Measurements from ENCODE around the gene BNC2.

The BNC2 gene

GRCh38 chr9:16705111-16705604 lies 165.3 kb downstream of the BNC2 start:
- Histone ChIP-seq H3K36me3 (ENCODE audit: control insufficient read depth in 2 of 2, insufficient read depth in 2 of 2, low read length in 2 of 2) (no peaks in the 10 kb centered on the region), H3K9ac (ENCODE audit: low read depth in 1 of 2, low read length in 2 of 2) (no peak overlapping the region), H3K27ac (ENCODE audit: low read depth in 2 of 2, low read length in 2 of 2) (peak overlapping the region; percentile 57 to 74), H3K9me3 (ENCODE audit: control insufficient read depth in 2 of 2, low read length in 2 of 2) (no peaks in the 10 kb centered on the region), H3K4me1 (ENCODE audit: control insufficient read depth in 2 of 2, insufficient read depth in 2 of 2, low read length in 2 of 2) (no peaks in the 10 kb centered on the region), H3K27me3 (ENCODE audit: control insufficient read depth in 2 of 2, insufficient read depth in 2 of 2, low read length in 2 of 2) (no peaks in the 10 kb centered on the region), H3K4me3 (ENCODE audit: low read length in 2 of 2) (peak overlapping the region in 1 of 2 donors; percentile 20)

- Histone ChIP-seq H3K27me3 (ENCODE audit: control insufficient read depth in 2 of 2, insufficient read depth in 2 of 2, low read length in 2 of 2) (no peaks in the 10 kb centered on the region), H3K9me3 (ENCODE audit: control insufficient read depth in 2 of 2, low read length in 2 of 2) (no peaks in the 10 kb centered on the region), H3K27ac (ENCODE audit: low read depth in 2 of 2, low read length in 2 of 2) (peak overlapping the region; percentile 45 to 74), H3K4me3 (ENCODE audit: low read length in 2 of 2) (peak overlapping the region in 1 of 2 donors; percentile 46), H3K36me3 (ENCODE audit: control insufficient read depth in 2 of 2, insufficient read depth in 2 of 2, low read length in 2 of 2) (no peaks in the 10 kb centered on the region), H3K4me1 (ENCODE audit: control insufficient read depth in 2 of 2, insufficient read depth in 2 of 2, low read length in 2 of 2) (no peaks in the 10 kb centered on the region), H3K9ac (ENCODE audit: low read depth in 1 of 2, low read length in 2 of 2) (no peak overlapping the region)
Measured at GRCh38 chr9:16704116-16705110, 166.1 kb downstream of the BNC2 start.

GRCh38 chr9:16701347-16701746 lies 169.1 kb downstream of the BNC2 start:
- Histone ChIP-seq H3K9ac (ENCODE audit: low read depth in 1 of 2, low read length in 2 of 2) (no peak overlapping the region), H3K27me3 (ENCODE audit: control insufficient read depth in 2 of 2, insufficient read depth in 2 of 2, low read length in 2 of 2) (no peaks in the 10 kb centered on the region), H3K27ac (ENCODE audit: low read depth in 2 of 2, low read length in 2 of 2) (no peak overlapping the region), H3K36me3 (ENCODE audit: control insufficient read depth in 2 of 2, insufficient read depth in 2 of 2, low read length in 2 of 2) (no peaks in the 10 kb centered on the region), H3K4me3 (ENCODE audit: low read length in 2 of 2) (no peak overlapping the region), H3K4me1 (ENCODE audit: control insufficient read depth in 2 of 2, insufficient read depth in 2 of 2, low read length in 2 of 2) (no peaks in the 10 kb centered on the region), H3K9me3 (ENCODE audit: control insufficient read depth in 2 of 2, low read length in 2 of 2) (no peaks in the 10 kb centered on the region)

GRCh38 chr9:16693616-16694015 lies 176.9 kb downstream of the BNC2 start:
- H3K27ac ChIP-seq (ENCODE audit: low read depth in 2 of 2, low read length in 2 of 2) = no peak overlapping the region
- no peaks in the 10 kb centered on the region for H3K9me3 ChIP-seq (ENCODE audit: control insufficient read depth in 2 of 2, low read length in 2 of 2)
- no peaks in the 10 kb centered on the region for H3K36me3 ChIP-seq (ENCODE audit: control insufficient read depth in 2 of 2, insufficient read depth in 2 of 2, low read length in 2 of 2)
- H3K27me3 ChIP-seq (ENCODE audit: control insufficient read depth in 2 of 2, insufficient read depth in 2 of 2, low read length in 2 of 2) = no peaks in the 10 kb centered on the region
- H3K4me3 ChIP-seq (ENCODE audit: low read length in 2 of 2) = no peak overlapping the region
- H3K9ac ChIP-seq (ENCODE audit: low read depth in 1 of 2, low read length in 2 of 2) = no peak overlapping the region
- H3K4me1 ChIP-seq (ENCODE audit: control insufficient read depth in 2 of 2, insufficient read depth in 2 of 2, low read length in 2 of 2) = no peaks in the 10 kb centered on the region

GRCh38 chr9:16690628-16691027 lies 179.8 kb downstream of the BNC2 start:
- Histone ChIP-seq H3K27me3 (ENCODE audit: control insufficient read depth in 2 of 2, insufficient read depth in 2 of 2, low read length in 2 of 2) (no peaks in the 10 kb centered on the region), H3K4me3 (ENCODE audit: low read length in 2 of 2) (no peak overlapping the region), H3K36me3 (ENCODE audit: control insufficient read depth in 2 of 2, insufficient read depth in 2 of 2, low read length in 2 of 2) (no peaks in the 10 kb centered on the region), H3K4me1 (ENCODE audit: control insufficient read depth in 2 of 2, insufficient read depth in 2 of 2, low read length in 2 of 2) (no peaks in the 10 kb centered on the region), H3K9me3 (ENCODE audit: control insufficient read depth in 2 of 2, low read length in 2 of 2) (no peaks in the 10 kb centered on the region), H3K27ac (ENCODE audit: low read depth in 2 of 2, low read length in 2 of 2) (no peak overlapping the region), H3K9ac (ENCODE audit: low read depth in 1 of 2, low read length in 2 of 2) (no peak overlapping the region)

GRCh38 chr9:16690205-16690604 lies 180.3 kb downstream of the BNC2 start:
- no peaks in the 10 kb centered on the region for H3K36me3 ChIP-seq (ENCODE audit: control insufficient read depth in 2 of 2, insufficient read depth in 2 of 2, low read length in 2 of 2)
- no peak overlapping the region for H3K4me3 ChIP-seq (ENCODE audit: low read length in 2 of 2)
- no peak overlapping the region for H3K27ac ChIP-seq (ENCODE audit: low read depth in 2 of 2, low read length in 2 of 2)
- H3K27me3 ChIP-seq (ENCODE audit: control insufficient read depth in 2 of 2, insufficient read depth in 2 of 2, low read length in 2 of 2) = no peaks in the 10 kb centered on the region
- H3K4me1 ChIP-seq (ENCODE audit: control insufficient read depth in 2 of 2, insufficient read depth in 2 of 2, low read length in 2 of 2) = no peaks in the 10 kb centered on the region
- no peak overlapping the region for H3K9ac ChIP-seq (ENCODE audit: low read depth in 1 of 2, low read length in 2 of 2)
- no peaks in the 10 kb centered on the region for H3K9me3 ChIP-seq (ENCODE audit: control insufficient read depth in 2 of 2, low read length in 2 of 2)

GRCh38 chr9:16689351-16689938 lies 181.0 kb downstream of the BNC2 start:
- Histone ChIP-seq H3K27me3 (ENCODE audit: control insufficient read depth in 2 of 2, insufficient read depth in 2 of 2, low read length in 2 of 2) (no peaks in the 10 kb centered on the region), H3K4me3 (ENCODE audit: low read length in 2 of 2) (no peak overlapping the region), H3K4me1 (ENCODE audit: control insufficient read depth in 2 of 2, insufficient read depth in 2 of 2, low read length in 2 of 2) (no peaks in the 10 kb centered on the region), H3K36me3 (ENCODE audit: control insufficient read depth in 2 of 2, insufficient read depth in 2 of 2, low read length in 2 of 2) (no peaks in the 10 kb centered on the region), H3K9ac (ENCODE audit: low read depth in 1 of 2, low read length in 2 of 2) (no peak overlapping the region), H3K27ac (ENCODE audit: low read depth in 2 of 2, low read length in 2 of 2) (no peak overlapping the region), H3K9me3 (ENCODE audit: control insufficient read depth in 2 of 2, low read length in 2 of 2) (no peaks in the 10 kb centered on the region)

GRCh38 chr9:16688814-16689213 lies 181.7 kb downstream of the BNC2 start:
- Histone ChIP-seq H3K27me3 (ENCODE audit: control insufficient read depth in 2 of 2, insufficient read depth in 2 of 2, low read length in 2 of 2) (no peaks in the 10 kb centered on the region), H3K4me1 (ENCODE audit: control insufficient read depth in 2 of 2, insufficient read depth in 2 of 2, low read length in 2 of 2) (no peaks in the 10 kb centered on the region), H3K27ac (ENCODE audit: low read depth in 2 of 2, low read length in 2 of 2) (no peak overlapping the region), H3K4me3 (ENCODE audit: low read length in 2 of 2) (no peak overlapping the region), H3K36me3 (ENCODE audit: control insufficient read depth in 2 of 2, insufficient read depth in 2 of 2, low read length in 2 of 2) (no peaks in the 10 kb centered on the region), H3K9ac (ENCODE audit: low read depth in 1 of 2, low read length in 2 of 2) (no peak overlapping the region), H3K9me3 (ENCODE audit: control insufficient read depth in 2 of 2, low read length in 2 of 2) (no peaks in the 10 kb centered on the region)

- no peak overlapping the region for H3K4me3 ChIP-seq (ENCODE audit: low read length in 2 of 2)
- H3K27me3 ChIP-seq (ENCODE audit: control insufficient read depth in 2 of 2, insufficient read depth in 2 of 2, low read length in 2 of 2) = no peaks in the 10 kb centered on the region
- H3K27ac ChIP-seq (ENCODE audit: low read depth in 2 of 2, low read length in 2 of 2) = no peak overlapping the region
- no peaks in the 10 kb centered on the region for H3K36me3 ChIP-seq (ENCODE audit: control insufficient read depth in 2 of 2, insufficient read depth in 2 of 2, low read length in 2 of 2)
- no peak overlapping the region for H3K9ac ChIP-seq (ENCODE audit: low read depth in 1 of 2, low read length in 2 of 2)
- H3K4me1 ChIP-seq (ENCODE audit: control insufficient read depth in 2 of 2, insufficient read depth in 2 of 2, low read length in 2 of 2) = no peaks in the 10 kb centered on the region
- H3K9me3 ChIP-seq (ENCODE audit: control insufficient read depth in 2 of 2, low read length in 2 of 2) = no peaks in the 10 kb centered on the region
Measured at GRCh38 chr9:16687678-16688369, 182.6 kb downstream of the BNC2 start.

- Histone ChIP-seq H3K27me3 (ENCODE audit: control insufficient read depth in 2 of 2, insufficient read depth in 2 of 2, low read length in 2 of 2) (no peaks in the 10 kb centered on the region), H3K27ac (ENCODE audit: low read depth in 2 of 2, low read length in 2 of 2) (no peak overlapping the region), H3K36me3 (ENCODE audit: control insufficient read depth in 2 of 2, insufficient read depth in 2 of 2, low read length in 2 of 2) (no peaks in the 10 kb centered on the region), H3K4me1 (ENCODE audit: control insufficient read depth in 2 of 2, insufficient read depth in 2 of 2, low read length in 2 of 2) (no peaks in the 10 kb centered on the region), H3K9me3 (ENCODE audit: control insufficient read depth in 2 of 2, low read length in 2 of 2) (no peaks in the 10 kb centered on the region), H3K4me3 (ENCODE audit: low read length in 2 of 2) (no peak overlapping the region), H3K9ac (ENCODE audit: low read depth in 1 of 2, low read length in 2 of 2) (no peak overlapping the region)
Measured at GRCh38 chr9:16683326-16683725, 187.1 kb downstream of the BNC2 start.

All from mucosa of rectum (tissue), 2 donors.